Measurements from ENCODE around the gene CD24. TPM values are rescaled to one million over a fixed set of nuclear protein-coding genes. Genes with fewer than 3 reads are reported as not detected.
A peak's percentile ranks its signal among the peaks of the same experiment; 100 is the strongest.
"Not testable (repeated sequence)": the region's sequence is repeated elsewhere in the genome, so short reads cannot be mapped to it uniquely, and the experiment has no call there.

Gene CD24
- total and polyA plus RNA-seq, 2 of the 8 experiments (the other 6 are each of a cell fraction or from before 2014, with no cell fraction given): 2,134 to 2,327 TPM

GRCh38 chr6:106970769-106971168 is 3.8 kb downstream of the CD24 start:
- Histone ChIP-seq H4K20me1 (replicated peaks in 1 of 2; ENCODE audit: control insufficient read depth in 1 of 2, insufficient read depth in 2 of 2, low read length in 2 of 2) (peaks cover 14 to 20% of the 10 kb centered on the region in 2 experiments), H3K4me3 (ENCODE audit: extremely low read depth in 1 of 4, insufficient read depth in 2 of 4, low read depth in 3 of 4, low read length in 4 of 4) (peak overlapping the region in 1 of 4 experiments; percentile 95; a peak in 2 of 8 replicates), H3K79me2 (ENCODE audit: control insufficient read depth in 1 of 2, insufficient read depth in 2 of 2, low read length in 2 of 2) (peaks cover 24 to 43% of the 10 kb centered on the region in 2 experiments), H3K36me3 (ENCODE audit: control insufficient read depth in 2 of 4, insufficient read depth in 4 of 4, low read length in 3 of 4) (peaks cover 6 to 43% (median 25%) of the 10 kb centered on the region in 4 experiments; a peak in 7 of 8 replicates)
- H3K4ac ChIP-seq (replicated peaks; ENCODE audit: insufficient read length, low read depth, low read length); H3K14ac ChIP-seq (ENCODE audit: insufficient read length); H3K9me3 ChIP-seq (ENCODE audit: insufficient read depth in 2 of 2, low read depth in 1 of 2, low read length in 1 of 2); H2BK15ac ChIP-seq (ENCODE audit: low read length); H3K27me3 ChIP-seq (replicated peaks in 1 of 4; ENCODE audit: control insufficient read depth in 3 of 4, extremely low read depth in 1 of 4, insufficient read depth in 3 of 4, low read length in 3 of 4); H3K4me2 ChIP-seq (ENCODE audit: insufficient read depth in 1 of 2, low read depth in 2 of 2, low read length in 2 of 2); H3K56ac ChIP-seq (replicated peaks; ENCODE audit: insufficient read length, low read depth, low read length); FAIRE-seq; H3K23ac ChIP-seq (ENCODE audit: insufficient read length); H4K5ac ChIP-seq (ENCODE audit: insufficient read length, low read depth, low read length); H2AK5ac ChIP-seq (ENCODE audit: low read depth, low read length); H2BK20ac ChIP-seq (ENCODE audit: low read length); H4K8ac ChIP-seq (ENCODE audit: extremely low read depth, insufficient read depth, low read length); H2BK12ac ChIP-seq (ENCODE audit: low read depth, low read length); H3K27ac ChIP-seq (ENCODE audit: low read depth, low read length); H3K23me2 ChIP-seq (ENCODE audit: low read depth, low read length); H3K4me1 ChIP-seq (replicated peaks in 1 of 4; ENCODE audit: control insufficient read depth in 3 of 4, insufficient read depth in 4 of 4, low read length in 3 of 4); H2BK5ac ChIP-seq (ENCODE audit: low read depth, low read length); H2AFZ ChIP-seq (ENCODE audit: low read length); H3K79me1 ChIP-seq (ENCODE audit: low read depth, low read length); H3K9ac ChIP-seq (replicated peaks in 1 of 4; ENCODE audit: extremely low read depth in 1 of 4, low read depth in 3 of 4, low read length in 3 of 4); H4K91ac ChIP-seq (replicated peaks; ENCODE audit: insufficient read length, low read length); DNase-seq (ENCODE audit: low read depth in 1 of 2, low spot score in 2 of 2); H2BK120ac ChIP-seq (replicated peaks; ENCODE audit: low read depth, low read length); H3K18ac ChIP-seq (ENCODE audit: extremely low read depth, low read length); CTCF ChIA-PET (ENCODE audit: partially characterized antibody): not testable (repeated sequence)
- peak in 1 of 2 experiments; percentile 55; a peak in 1 of 3 replicates for TF ChIP-seq POLR2A (IDR thresholded peaks at IDR 0.05; ENCODE audit: control extremely low read depth in 1 of 2, low read depth in 2 of 2, low read length in 2 of 2)
- POLR2A ChIA-PET (ENCODE audit: partially characterized antibody): interaction anchor here (1.1 kb wide), 1 partner anchor 277 kb away, joined by 3 read pairs; no protein-coding TSS in a partner anchor
- WGBS, 2 experiments (ENCODE audit: extremely low coverage in 1 of 2, insufficient coverage in 1 of 2, insufficient read length in 1 of 2, insufficient replicate concordance in 2 of 2, low coverage in 1 of 2, low lambda C conversion rate in 2 of 2, missing lambda C conversion rate in 1 of 2): 90% methylated on average over 6 of the region's 6 CpGs; no CpG with 5 or more reads in 1 of the 2 experiments

All from H1 (cell line).